SK-N-DZ (cell line): ENCODE measurements around the gene NEO1.
"Not testable (repeated sequence)": the region's sequence is repeated elsewhere in the genome, so short reads cannot be mapped to it uniquely, and the experiment has no call there.

Experiments
- DNase-seq: peaks from one replicate; pipeline ENCODE4 v3.0.0-alpha.2; 2015; ENCODE audit warnings: low spot score

NEO1 gene

DNA sequence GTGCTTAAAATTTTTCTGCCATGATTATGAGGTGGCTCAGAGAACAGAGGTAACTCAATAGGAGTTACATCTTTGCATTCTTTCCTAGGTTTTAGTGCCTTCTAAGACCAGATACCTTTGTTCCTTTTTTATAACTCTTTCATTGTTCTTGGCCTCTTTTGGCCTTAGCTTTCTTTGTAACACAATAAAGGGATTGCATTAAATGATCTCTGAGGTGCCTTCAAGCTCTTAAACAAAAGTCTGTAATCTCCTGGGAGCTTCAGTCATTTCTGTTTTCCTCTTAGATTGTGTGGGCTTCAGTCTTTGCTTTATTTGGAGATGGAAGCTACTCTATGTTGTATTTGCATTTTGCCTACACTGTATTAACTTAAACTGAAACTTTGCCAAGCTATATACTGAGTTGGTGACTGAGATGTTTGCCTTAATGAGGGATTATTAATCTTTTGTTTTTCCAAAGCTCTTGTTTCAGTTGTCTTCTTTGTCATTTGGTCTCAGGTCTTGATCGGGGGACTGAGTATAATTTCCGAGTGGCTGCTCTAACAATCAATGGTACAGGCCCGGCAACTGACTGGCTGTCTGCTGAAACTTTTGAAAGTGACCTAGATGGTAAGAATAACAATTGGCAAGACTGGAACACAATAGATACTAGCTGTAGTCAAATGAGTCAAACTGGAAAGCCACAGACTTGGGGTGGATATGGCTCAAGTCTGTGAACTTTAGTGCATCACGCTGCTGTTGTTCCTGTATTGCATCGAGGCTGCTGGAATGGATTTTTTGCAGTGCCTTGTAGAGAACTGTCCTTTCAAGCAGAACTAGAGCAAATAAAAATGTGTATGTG, 206.2 kb downstream of the NEO1 start:
- DNase-seq = no peak

DNA sequence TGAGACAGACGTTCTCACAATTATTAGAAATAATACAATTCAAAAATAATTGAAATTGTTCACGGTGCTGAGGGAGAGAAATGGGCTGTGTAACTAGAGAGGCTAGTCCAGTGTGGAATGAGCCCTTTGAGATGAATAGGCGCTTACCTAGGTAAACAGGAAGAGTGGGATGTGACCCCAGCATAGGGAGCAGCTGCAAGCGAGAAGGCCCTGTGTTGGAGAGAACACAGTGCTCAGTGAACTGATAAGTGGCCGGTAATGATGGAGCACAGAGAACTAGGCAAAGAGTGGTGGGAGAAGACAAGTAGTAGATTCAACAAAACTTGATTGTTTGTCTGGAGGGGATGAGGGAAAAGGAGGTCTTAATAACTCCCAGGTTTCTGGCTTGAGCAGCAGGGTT, 212.6 kb downstream of the NEO1 start:
- no peak for DNase-seq

DNA sequence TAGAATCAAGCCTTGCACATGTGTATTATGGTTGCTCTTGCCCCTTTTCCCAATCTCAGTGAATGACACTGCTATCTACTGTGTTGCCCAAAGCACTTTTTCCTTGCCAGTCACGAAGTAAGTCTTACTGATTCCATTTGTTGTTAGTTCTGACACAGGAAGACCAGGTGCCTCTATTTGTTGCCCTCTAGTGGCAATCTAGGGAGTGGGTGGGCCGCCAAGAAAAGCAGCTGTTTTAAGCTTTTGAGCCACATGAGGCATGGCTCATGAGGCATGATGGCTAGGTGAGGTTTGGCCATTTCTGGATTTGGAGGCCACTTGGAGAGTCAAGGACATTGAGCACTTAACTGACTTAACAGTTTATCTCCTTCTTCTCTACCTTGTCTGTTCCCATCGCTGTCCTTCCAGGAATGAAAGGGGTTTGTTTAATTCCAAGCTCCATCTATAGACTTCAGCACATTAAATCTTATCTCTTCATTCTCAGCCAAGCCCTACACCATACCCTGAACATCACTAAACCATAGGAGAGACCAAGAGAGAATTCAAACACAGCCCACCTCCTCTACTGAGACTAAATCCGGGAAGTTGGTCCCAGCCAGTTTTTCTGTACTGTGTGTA, 213.4 kb downstream of the NEO1 start:
- DNase-seq = peak; percentile 51

DNA sequence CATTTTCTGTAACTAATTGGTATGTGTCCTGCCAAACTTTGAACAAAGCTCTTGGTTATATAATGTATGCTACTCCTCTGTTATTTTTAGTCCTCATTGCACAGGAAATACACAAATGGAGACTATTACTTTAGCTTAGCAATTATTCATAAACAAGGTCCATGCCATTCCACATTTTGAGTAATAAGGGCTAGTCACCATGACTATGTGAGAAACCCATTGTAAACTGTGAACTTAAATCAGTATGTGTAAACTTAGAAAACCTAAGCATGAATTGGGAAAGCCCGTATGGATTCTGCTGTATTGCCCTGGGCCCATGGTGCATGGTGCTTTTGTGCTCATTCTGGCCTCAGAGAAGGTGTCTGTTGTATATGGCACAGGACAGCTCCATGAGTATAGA, 216.2 kb downstream of the NEO1 start:
- no peak for DNase-seq

DNA sequence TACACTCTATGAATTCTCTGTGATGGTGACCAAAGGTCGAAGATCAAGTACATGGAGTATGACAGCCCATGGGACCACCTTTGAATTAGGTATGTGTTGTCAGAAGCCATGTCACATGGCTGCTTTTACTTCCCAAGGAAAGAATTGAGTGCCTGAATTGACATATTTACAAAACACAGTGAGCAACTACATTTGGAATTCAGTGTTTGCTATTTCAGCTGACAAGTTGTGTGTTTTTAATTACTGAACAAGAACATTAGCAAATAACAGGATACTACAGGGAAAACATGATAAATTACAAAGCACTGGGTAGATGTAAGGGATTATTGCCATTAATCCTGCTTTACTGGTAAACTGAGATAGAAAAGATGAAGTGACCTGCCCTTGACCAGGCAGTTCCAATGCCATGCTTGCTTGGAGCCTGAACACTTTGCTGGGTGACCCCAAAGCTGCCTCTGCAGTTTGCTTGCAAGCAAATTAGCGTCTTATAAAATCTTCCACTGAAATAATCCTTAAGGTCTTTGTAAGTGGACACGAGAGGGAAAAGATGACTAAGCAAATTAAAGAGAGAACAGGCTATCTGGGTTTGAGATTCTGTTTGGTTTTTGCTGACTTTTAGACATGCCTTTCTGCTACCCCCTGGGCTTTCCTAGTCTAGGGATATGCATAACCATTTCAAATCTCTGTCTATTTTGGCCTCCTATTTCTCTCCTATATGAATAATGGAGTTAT, 218.3 kb downstream of the NEO1 start:
- no peak for DNase-seq

DNA sequence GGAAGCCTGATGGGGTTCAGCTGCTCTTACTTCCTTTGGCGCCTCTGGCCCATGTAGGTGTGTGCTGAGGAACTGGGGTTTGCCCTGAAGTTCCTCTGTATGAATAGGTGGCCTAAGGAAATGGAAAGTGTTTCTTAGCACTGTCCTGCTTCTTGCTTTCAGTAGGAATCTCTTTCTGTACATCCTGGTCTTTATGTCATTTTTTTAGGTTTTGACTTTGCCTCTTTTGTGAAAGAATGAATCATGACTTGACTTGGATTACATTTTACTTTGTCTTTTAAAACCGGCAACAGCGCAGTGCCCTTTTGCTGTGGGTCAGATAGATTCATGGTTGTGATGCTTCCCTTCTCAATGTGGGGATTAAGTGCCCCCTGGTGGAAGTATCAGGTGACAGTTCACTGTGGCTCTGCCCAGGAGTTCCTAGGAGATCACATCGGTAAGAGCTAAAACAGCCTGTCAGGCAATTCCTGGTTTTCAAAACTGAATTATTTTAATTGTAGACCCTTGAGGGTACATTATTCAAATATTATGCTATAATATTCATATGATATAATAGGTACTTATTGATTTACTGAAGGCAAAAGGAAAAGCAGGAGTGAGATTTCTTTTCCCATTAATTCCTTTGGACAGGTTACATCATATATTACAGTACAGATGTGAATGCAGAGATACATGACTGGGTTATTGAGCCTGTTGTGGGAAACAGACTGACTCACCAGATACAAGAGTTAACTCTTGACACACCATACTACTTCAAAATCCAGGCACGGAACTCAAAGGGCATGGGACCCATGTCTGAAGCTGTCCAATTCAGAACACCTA, 221.1 kb downstream of the NEO1 start:
- DNase-seq = peak; percentile 57

DNA sequence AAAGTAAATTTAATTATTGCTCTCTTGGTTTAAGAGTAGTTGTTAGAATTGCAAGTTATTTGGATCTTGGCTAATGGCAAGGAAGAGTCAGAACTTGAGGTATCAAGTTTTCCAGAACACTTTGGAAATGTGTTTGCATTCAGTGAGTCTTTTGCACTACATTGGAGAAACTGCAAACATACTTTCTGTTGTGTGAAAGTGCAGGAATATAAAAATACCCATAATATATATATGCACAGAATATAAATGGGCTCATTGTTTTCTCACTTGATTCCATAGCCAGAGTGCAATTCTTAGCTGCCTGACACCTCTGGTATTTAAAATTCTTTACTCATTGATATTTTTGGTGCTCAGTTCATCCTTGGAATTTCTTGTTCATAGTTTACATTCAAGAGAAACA, 223.6 kb downstream of the NEO1 start:
- DNase-seq = no peak

DNA sequence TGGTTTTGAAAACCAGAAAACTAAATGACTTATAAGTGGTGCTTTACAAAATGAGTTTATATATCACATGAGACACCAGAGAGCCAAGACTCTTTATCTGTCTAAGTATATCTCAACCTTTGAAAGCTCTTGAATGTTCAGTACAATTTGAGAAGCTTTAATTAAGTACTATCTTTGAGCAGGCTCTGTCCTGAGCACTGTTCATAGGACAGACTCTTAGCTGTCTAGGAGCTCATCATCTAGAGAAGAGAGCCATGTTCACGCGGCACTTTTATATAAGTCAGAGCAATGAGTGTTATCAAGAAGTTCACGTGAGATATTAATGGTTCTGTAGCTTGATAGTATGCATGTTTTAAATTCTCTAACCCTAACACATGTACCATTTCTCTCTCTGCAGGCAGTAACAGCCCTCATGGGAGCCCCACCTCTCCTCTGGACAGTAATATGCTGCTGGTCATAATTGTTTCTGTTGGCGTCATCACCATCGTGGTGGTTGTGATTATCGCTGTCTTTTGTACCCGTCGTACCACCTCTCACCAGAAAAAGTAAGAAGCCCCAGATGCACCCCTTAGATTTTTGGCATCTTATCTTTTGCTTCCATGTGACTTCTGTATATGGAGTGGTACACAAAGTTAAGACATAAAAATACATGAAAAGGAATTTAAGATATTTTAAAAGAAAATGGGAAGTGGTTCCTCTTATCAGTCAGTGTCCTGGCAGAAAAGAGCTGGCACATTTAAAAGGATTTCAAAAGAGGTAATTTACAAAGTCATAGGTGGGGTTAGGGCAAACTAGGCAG, 230.5 kb downstream of the NEO1 start:
- DNase-seq = no peak

DNA sequence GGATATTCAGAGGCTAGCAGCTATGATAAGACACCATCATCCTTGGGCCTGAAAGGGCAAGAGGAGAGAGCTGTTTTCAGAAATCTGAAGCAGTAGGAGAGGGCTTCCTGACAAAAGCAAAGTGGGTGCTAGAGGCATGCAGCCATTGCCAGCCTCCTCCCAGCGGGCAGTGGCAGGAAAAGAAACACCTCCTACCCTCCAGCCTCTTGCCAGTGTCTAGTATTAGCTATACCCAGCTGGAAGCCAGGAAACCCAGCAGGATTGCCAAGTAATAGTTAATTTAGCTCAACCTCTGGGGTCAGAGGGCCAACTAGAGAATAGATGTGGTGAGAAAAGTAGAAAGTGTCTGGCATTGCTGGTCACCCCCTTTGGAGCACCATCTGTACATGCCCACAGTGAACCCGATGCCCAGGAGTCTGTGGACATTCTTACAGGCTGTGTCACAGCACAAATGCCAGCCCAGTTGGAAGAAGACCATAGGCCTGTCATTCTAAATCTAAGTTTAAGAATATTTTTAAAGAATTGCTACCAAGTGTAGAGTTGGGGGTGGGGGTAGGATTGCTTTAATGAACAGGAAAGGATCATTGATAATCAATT, 231.2 kb downstream of the NEO1 start:
- no peak for DNase-seq

DNA sequence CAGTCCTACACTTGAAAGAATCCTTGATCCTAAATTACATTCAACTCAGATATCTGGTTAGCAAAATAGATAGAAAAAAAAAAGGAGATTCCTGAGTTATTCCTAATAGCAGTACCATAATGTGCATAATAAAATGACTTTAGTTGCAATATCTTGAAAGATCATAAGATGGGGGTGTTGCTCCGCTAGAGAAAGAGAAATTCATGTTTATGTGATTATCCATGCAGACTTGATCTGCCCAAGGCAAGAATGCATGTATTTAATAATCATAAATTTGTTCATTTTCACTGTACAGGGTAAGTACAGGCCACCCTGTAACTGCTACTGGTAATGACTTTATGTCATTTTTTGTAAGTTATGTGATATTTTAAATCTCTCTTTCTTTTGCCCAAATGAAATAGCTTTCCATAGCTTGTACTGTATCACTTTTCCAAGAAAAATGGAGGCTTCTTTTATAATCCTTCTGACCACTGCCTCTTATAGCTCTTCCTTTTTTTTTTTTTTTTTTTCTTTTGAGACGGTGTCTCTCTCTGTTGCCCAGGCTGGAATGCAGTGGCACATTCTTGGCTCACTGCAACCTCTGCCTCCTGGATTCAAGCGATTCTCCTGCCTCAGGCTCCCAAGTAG, 231.9 kb downstream of the NEO1 start:
- DNase-seq = no peak

DNA sequence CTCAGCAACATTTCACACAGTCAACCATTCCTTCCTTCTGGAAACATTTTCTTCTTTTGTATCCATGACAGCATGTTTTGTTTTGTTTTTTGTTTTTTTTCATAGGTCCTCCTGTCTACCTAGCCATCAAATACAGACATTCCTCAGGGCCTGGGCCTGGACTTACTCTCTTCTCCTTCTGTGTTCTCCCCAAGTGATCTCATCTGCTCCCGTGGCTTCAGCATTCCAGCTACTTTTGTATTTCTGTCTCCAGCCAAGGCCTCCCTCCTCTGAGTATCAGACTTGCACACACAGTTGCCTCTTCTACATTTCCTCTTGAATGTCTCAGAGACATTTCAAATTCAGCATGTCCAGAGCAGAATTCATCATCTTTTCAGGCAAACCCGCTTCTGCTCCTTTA, 234.0 kb downstream of the NEO1 start:
- no peak for DNase-seq

DNA sequence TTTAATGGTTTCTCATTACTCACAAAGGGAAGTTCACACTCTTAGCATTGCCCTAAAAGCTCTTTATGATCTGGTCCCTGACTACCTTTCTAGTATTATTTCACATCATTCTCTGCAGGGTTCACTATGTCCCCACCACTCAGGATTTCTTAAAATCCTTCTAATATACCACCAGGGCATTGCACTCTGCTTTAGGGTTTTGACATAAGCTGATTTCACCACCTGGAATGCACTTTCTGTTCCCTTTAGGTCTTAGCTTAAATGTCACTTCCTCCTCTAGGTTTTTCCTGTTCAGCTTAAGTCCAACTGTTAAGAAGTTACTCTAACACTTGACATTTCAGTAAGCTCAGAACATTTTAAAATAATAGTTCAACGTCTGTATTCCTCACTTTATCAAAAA, 234.8 kb downstream of the NEO1 start:
- DNase-seq = no peak

DNA sequence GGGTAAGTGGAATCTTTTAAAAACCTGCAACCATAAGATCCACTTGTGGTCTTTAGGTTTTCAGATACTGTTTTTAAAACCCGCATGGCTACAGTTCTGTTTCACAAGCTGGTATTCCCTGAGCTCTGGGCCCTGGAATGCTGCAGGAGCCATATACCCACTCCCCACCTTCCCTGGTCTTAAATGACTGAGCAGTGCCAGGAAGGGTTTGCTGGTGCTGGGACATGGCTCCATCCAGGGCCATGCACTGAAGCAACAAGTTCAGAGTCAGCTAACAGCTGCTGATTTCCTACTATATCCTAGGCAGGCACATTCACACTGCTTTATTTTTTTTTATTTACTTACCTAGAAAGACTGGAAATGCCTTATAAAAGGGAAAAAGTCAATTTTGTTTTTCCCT, 239.2 kb downstream of the NEO1 start:
- no peak for DNase-seq

DNA sequence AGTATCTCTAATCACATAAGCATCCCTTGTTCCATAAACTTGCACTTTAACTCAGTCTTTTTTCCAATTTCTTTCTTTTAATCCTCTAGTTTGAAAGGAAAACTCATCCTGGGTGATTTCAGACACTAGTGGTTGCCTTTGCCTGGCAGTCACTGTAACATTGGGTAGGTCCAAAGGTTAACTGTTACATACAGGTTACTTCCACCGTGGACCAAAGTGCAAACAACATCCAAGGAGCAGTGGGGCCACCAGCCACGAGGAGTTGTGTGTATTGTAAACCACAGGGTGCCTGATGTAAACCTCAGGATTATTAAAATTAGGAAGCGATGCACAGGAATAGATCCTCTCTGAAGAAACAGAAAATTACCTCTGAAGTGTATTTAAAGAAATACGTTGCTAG, 241.5 kb downstream of the NEO1 start:
- DNase-seq = no peak

DNA sequence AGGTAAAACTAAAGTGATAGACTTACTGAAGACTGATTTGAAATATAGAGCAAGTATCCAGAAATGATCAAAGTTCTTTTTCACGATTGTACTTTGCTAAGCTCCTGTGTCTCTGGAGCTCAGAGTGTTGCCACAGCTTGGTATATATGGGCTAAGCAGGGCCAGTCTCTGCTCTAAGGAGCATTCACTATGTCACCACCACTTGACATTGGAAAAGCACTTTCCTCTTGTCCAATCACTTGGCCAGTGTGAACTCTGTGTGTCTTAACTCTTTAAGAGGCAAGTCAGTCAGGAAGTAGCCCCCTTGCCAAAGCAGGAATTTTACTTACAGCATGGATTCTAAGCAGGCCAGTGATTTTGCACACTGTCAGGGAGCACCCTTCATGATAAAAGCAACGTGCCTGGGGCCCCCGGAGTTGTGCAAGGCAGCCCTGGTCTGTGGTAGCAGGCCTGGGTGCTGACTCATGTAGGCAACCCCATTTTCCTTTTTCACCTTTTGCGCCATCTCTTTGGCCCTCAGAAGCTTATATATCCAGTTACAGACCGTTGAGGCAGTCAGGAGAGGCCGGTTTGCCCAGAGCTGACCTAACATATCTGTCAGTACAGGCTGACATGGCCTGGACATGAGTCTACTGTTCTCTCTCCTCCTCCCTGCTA, 243.5 kb downstream of the NEO1 start:
- DNase-seq = no peak

DNA sequence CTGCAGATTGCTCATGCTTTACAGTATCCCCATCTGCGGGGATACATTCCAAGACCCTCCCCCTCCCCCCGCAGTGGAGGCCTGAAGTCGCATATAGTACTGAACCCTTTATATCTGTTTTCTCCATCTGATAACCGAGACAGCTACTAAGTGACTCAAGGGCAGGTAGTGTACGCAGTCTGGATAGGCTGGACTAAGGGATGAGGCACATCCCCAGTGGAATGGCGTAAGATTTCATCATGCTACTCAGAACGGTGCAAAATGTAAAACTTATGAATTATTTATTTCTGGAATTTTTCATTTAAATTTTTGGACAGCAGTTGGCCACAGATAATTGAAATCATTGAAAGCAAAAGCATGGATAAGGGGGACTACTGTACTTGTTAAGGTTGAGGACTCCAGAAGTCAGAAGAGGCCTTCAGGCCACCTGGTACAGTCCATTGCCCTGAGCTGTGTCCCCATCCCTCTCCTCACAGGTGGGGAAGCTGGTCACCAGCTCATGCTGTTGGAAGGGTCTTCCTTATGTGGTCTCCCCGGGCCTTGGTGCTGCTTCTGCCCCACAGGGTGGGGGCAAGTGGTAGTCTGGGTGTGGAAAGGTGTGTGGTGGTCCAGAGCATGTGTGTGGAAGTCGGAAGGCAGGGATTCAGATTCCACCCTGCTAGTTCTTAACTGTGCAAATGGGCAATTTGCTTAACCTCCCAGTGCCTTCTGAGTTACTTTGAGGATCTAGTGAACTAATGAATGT, 244.5 kb downstream of the NEO1 start:
- no peak for DNase-seq

DNA sequence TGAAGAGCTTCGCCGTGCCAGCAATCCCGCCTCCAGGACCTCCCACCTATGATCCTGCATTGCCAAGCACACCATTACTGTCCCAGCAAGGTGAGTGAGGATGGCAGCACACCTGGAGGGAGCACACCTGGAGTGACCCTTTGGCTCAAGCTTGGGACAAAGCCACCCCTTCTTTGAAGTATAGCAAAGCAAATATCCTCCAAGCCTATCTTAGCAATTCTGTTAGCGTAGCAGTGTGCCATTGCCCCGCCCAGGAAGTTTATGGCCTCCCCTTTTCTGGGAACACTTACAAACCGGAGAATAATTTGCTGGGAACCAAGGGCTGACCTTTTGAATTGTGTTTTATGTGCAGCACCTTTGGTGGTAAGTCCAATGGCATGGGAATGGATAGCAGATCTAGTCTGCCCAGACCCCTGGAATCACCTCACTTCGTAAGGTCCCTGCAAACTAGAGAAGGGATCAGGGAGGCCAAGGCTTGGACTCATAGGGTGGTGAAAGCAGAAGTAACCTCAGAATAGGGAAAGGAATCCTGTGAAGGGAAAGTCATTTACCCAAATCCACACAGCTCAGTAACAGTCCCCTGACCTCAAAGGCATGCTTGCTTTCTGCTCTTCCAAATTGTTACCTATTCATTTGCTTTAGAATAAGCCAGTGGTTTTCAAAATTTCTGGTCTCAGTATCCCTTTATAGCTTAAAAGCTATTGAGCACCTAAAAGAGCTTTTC, 246.4 kb downstream of the NEO1 start:
- no peak for DNase-seq

DNA sequence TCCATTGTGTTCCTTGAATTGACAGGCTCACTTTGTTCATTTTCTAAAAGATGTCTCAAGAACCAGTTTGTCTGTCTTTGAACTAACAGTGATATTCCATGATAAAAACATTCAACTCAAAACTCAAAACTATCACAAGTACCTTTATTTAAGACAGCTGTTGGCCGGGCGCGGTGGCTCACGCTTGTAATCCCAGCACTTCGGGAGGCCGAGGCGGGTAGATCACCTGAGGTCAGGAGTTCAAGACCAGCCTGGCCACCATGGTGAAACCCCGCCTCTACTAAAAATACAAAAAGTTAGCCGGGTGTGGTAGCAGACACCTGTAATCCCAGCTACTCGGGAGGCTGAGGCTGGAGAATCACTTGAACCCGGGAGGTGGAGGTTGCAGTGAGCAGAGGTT, 248.0 kb downstream of the NEO1 start:
- not testable (repeated sequence) for DNase-seq
